ENCODE measurements around the gene ZBTB6.

GRCh38 chr9:122951056-122951455 is 37.9 kb upstream of the ZBTB6 start:
- TF ChIP-seq CTCF (IDR thresholded peaks at IDR 0.05) (no peak), POLR2A (IDR thresholded peaks at IDR 0.05) (no peak), POLR2AphosphoS5 (IDR thresholded peaks at IDR 0.05; ENCODE audit: insufficient read depth in 1 of 2, low read depth in 1 of 2) (no peak)
